Hepatocyte (in vitro differentiated cells): ENCODE results near the gene ZBTB6. TPM values are rescaled to one million over a fixed set of nuclear protein-coding genes. Genes with fewer than 3 reads are reported as not detected.

Experiments used
- DNase-seq: peaks from one replicate; pipeline ENCODE4 v3.0.0-alpha.2; 2016; ENCODE audit warnings: low spot score
- H2AFZ ChIP-seq: fragments of 200-600 bp; sonication (generic); 2 replicates; pipeline ENCODE4 v1.6.0; 2016; ENCODE audit warnings: antibody characterized with exemption, mild to moderate bottlenecking
- H3K27ac ChIP-seq: fragments of 200-600 bp; sonication (generic); 2 replicates; pipeline ENCODE4 v1.5.1; 2016; ENCODE audit warnings: mild to moderate bottlenecking
- H3K27me3 ChIP-seq: fragments of 200-600 bp; sonication (generic); 2 replicates; pipeline ENCODE4 v1.6.1; 2016
- H3K36me3 ChIP-seq: fragments of 200-600 bp; sonication (generic); replicated peaks from 2 replicates; pipeline ENCODE4 v1.5.1; 2016; ENCODE audit warnings: low read depth; ENCODE audit not compliant: insufficient read depth
- H3K4me1 ChIP-seq: fragments of 200-600 bp; sonication (generic); 2 replicates; pipeline ENCODE4 v1.5.1; 2016; ENCODE audit warnings: mild to moderate bottlenecking, moderate library complexity; ENCODE audit not compliant: insufficient read depth
- H3K4me2 ChIP-seq: fragments of 200-600 bp; sonication (generic); 2 replicates; pipeline ENCODE4 v1.6.0; 2016
- H3K4me3 ChIP-seq: fragments of 200-600 bp; sonication (generic); 2 replicates; pipeline ENCODE4 v1.5.1; 2016; ENCODE audit warnings: mild to moderate bottlenecking
- H3K79me2 ChIP-seq: fragments of 200-600 bp; sonication (generic); 2 replicates; pipeline ENCODE4 v1.6.0; 2017; ENCODE audit warnings: mild to moderate bottlenecking
- H3K9me2 ChIP-seq: fragments of 200-600 bp; sonication (generic); replicated peaks from 2 replicates; pipeline ENCODE4 v1.6.0; 2017; ENCODE audit warnings: mild to moderate bottlenecking; ENCODE audit not compliant: insufficient read depth
- H3K9me3 ChIP-seq: fragments of 200-600 bp; sonication (generic); 2 replicates; pipeline ENCODE4 v1.5.1; 2016; ENCODE audit warnings: low read depth, mild to moderate bottlenecking
- H4K20me1 ChIP-seq: fragments of 200-600 bp; sonication (generic); 2 replicates; pipeline ENCODE4 v1.6.0; 2016; ENCODE audit warnings: mild to moderate bottlenecking; ENCODE audit not compliant: insufficient read depth, poor library complexity, severe bottlenecking
- CTCF ChIP-seq: fragments of 200-600 bp; sonication (generic); IDR thresholded peaks from 2 replicates; pipeline ENCODE4 v1.5.1; 2016; ENCODE audit warnings: antibody characterized with exemption, mild to moderate bottlenecking; ENCODE audit not compliant: poor library complexity
- EZH2 ChIP-seq: fragments of 200-600 bp; sonication (generic); IDR thresholded peaks from 2 replicates; pipeline ENCODE4 v1.6.1; 2016; ENCODE audit warnings: antibody characterized with exemption, mild to moderate bottlenecking, borderline replicate concordance
- EZH2phosphoT487 ChIP-seq: fragments of 200-600 bp; sonication (generic); IDR thresholded peaks from one replicate; pipeline ENCODE4 v1.6.1; 2018; ENCODE audit warnings: antibody characterized with exemption, mild to moderate bottlenecking, low read depth, moderate library complexity; ENCODE audit not compliant: unreplicated experiment, severe bottlenecking
- WGBS: methylation state at CpG from one replicate; pipeline ENCODE4 v1.1.6; 2016; ENCODE audit warnings: low lambda C conversion rate; ENCODE audit errors: missing lambda C conversion rate; 5-methylcytosine and 5-hydroxymethylcytosine counted together
- polyA plus RNA-seq: library from polyadenylated mRNA; unstranded; fragments of >200 nt; fragmentation: Nextera tagmentation; extraction: Ambion mirVana; gene quantifications from 2 replicates; pipeline ENCODE4 v1.2.1, GENCODE V29; 2016
- total RNA-seq: library from RNA; depleted of rRNA; stranded (reverse); fragments of >200 nt; gene quantifications from 2 replicates; pipeline ENCODE4 v1.2.3, GENCODE V29; 2014

Gene ZBTB6
- total and polyA plus RNA-seq, 2 experiments from 2014 or later, result 2.4 to 13.8 TPM

GRCh38 chr9:122930541-122931225 is 17.6 kb upstream of the ZBTB6 start:
- Histone ChIP-seq H3K9me3 (no peaks in the 10 kb centered on the region), H2AFZ (peak overlapping the region; percentile 61), H3K27ac (peak overlapping the region; percentile 91), H3K9me2 (no peaks in the 10 kb centered on the region), H4K20me1 (no peaks in the 10 kb centered on the region), H3K4me2 (peak overlapping the region; percentile 78), H3K4me3 (peak overlapping the region; percentile 88), H3K79me2 (peaks cover 93% of the 10 kb centered on the region), H3K4me1 (peaks cover 13% of the 10 kb centered on the region), H3K36me3 (no peaks in the 10 kb centered on the region), H3K27me3 (no peaks in the 10 kb centered on the region)
- 37% methylated on average over 10 of the region's 10 CpGs for WGBS
- TF ChIP-seq CTCF, result no peak
- no peak for TF ChIP-seq EZH2phosphoT487
- TF ChIP-seq EZH2, result no peak
- no peak for DNase-seq

GRCh38 chr9:122929796-122930354 is 16.8 kb upstream of the ZBTB6 start:
- Histone ChIP-seq H3K27ac (no peak overlapping the region), H3K27me3 (no peaks in the 10 kb centered on the region), H3K9me3 (no peaks in the 10 kb centered on the region), H3K4me2 (peak overlapping the region; percentile 78), H3K9me2 (no peaks in the 10 kb centered on the region), H3K4me1 (peaks cover 13% of the 10 kb centered on the region), H3K36me3 (no peaks in the 10 kb centered on the region), H3K79me2 (peaks cover 91% of the 10 kb centered on the region), H4K20me1 (no peaks in the 10 kb centered on the region), H2AFZ (no peak overlapping the region), H3K4me3 (no peak overlapping the region)
- WGBS, result 100% methylated on average over 1 of the region's 1 CpG
- TF ChIP-seq EZH2 (no peak), CTCF (no peak), EZH2phosphoT487 (no peak)
- no peak for DNase-seq

GRCh38 chr9:122923947-122924346 is 10.8 kb upstream of the ZBTB6 start:
- peaks cover 6% of the 10 kb centered on the region for H4K20me1 ChIP-seq
- H3K79me2 ChIP-seq, result peaks cover 80% of the 10 kb centered on the region
- TF ChIP-seq CTCF, result no peak
- TF ChIP-seq EZH2phosphoT487, result no peak
- no peak for TF ChIP-seq EZH2
- no peaks in the 10 kb centered on the region for H3K36me3 ChIP-seq
- H3K9me3 ChIP-seq, result no peaks in the 10 kb centered on the region
- no peaks in the 10 kb centered on the region for H3K27me3 ChIP-seq
- no peaks in the 10 kb centered on the region for H3K9me2 ChIP-seq
- H3K27ac ChIP-seq, result no peak overlapping the region
- no peak overlapping the region for H2AFZ ChIP-seq
- H3K4me1 ChIP-seq, result no peaks in the 10 kb centered on the region
- no peak for DNase-seq
- no peak overlapping the region for H3K4me3 ChIP-seq
- WGBS, result 91% methylated on average over 3 of the region's 3 CpGs
- no peak overlapping the region for H3K4me2 ChIP-seq
